Osteocyte (in vitro differentiated cells): ENCODE results near the gene TMEM63C. TPM values are rescaled to one million over a fixed set of nuclear protein-coding genes. Genes with fewer than 3 reads are reported as not detected.

Experiments
- DNase-seq: peaks from one replicate; pipeline ENCODE4 v3.0.0; 2021; ENCODE audit warnings: mixed read lengths; ENCODE audit not compliant: unreplicated experiment; ENCODE audit errors: extremely low spot score
- H3K27ac Mint-ChIP-seq: one replicate; pipeline ENCODE4 v1.8.0; 2021; ENCODE audit warnings: mild to moderate bottlenecking, mixed read lengths; ENCODE audit not compliant: unreplicated experiment
- H3K27me3 Mint-ChIP-seq: one replicate; pipeline ENCODE4 v1.8.0; 2021; ENCODE audit warnings: mixed read lengths; ENCODE audit not compliant: unreplicated experiment
- H3K36me3 Mint-ChIP-seq: one replicate; pipeline ENCODE4 v1.8.0; 2021; ENCODE audit warnings: mixed read lengths; ENCODE audit not compliant: unreplicated experiment
- H3K4me1 Mint-ChIP-seq: one replicate; pipeline ENCODE4 v1.8.0; 2021; ENCODE audit warnings: mixed read lengths; ENCODE audit not compliant: unreplicated experiment
- H3K4me3 Mint-ChIP-seq: one replicate; pipeline ENCODE4 v1.8.0; 2021; ENCODE audit warnings: mild to moderate bottlenecking, moderate library complexity, mixed read lengths; ENCODE audit not compliant: unreplicated experiment
- H3K9me3 Mint-ChIP-seq: one replicate; pipeline ENCODE4 v1.8.0; 2021; ENCODE audit warnings: mixed read lengths; ENCODE audit not compliant: unreplicated experiment
- CTCF ChIP-seq: fragments of 200-600 bp; sonication (generic); IDR thresholded peaks from 2 replicates; pipeline ENCODE4 v1.5.0; 2021; ENCODE audit warnings: antibody characterized with exemption, mild to moderate bottlenecking, moderate library complexity
- total RNA-seq: library from RNA; stranded (reverse); gene quantifications from 2 replicates; pipeline ENCODE4 v1.2.1, GENCODE V29; 2021

Gene TMEM63C
- total RNA-seq, 1 donor from 2014 or later = 0.11 TPM

DNA sequence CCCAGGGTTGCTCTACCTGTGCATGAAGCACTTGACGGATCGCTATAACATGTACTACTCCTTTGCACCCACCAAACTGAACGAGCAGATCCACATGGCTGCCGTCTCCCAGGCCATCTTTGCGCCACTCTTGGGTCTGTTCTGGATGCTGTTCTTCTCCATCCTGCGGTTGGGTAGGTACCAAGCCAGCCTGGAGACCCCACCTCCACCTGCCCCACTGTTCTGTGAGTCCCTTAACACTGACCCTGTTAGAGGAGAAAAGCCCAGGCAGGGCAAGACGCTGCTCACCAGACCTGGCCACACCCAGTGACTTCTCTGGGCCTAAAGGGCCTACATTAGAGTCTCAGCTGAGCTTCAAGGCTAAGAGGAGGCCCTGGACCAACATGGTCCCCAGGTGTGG is 67.7 kb downstream of the TMEM63C start:
- Mint-ChIP-seq H3K9me3 (no peaks in the 10 kb centered on the region), H3K4me3 (no peak overlapping the region), H3K27me3 (peaks cover 4% of the 10 kb centered on the region), H3K27ac (no peak overlapping the region), H3K4me1 (no peaks in the 10 kb centered on the region), H3K36me3 (no peaks in the 10 kb centered on the region)
- DNase-seq = no peak
- no peak for TF ChIP-seq CTCF

DNA sequence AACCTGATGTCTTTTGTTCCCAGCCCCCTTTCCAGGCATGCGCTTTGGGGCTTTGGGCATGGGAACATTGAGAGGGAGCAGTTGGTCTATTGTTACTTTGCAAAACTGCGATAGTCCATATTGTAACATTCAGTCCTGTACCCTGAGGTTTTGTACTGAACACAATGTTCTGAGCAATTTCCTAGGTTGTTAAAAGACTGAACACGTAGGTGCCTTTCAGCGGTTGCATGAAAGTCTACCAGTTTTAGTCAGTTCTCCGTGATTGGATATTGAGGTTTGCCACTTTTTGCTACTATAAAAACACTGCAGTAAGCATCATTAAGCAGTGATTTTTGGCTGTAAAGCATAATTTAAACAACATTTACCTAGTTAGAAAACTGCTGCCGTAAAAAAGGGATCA is 69.3 kb downstream of the TMEM63C start:
- DNase-seq = no peak
- Mint-ChIP-seq H3K36me3 (no peaks in the 10 kb centered on the region), H3K27me3 (peaks cover 3% of the 10 kb centered on the region), H3K4me3 (no peak overlapping the region), H3K27ac (no peak overlapping the region), H3K9me3 (no peaks in the 10 kb centered on the region), H3K4me1 (no peaks in the 10 kb centered on the region)
- no peak for TF ChIP-seq CTCF

- no peak for TF ChIP-seq CTCF
- H3K9me3 Mint-ChIP-seq = no peaks in the 10 kb centered on the region
- no peaks in the 10 kb centered on the region for H3K4me1 Mint-ChIP-seq
- no peak for DNase-seq
- H3K4me3 Mint-ChIP-seq = no peak overlapping the region
- no peak overlapping the region for H3K27ac Mint-ChIP-seq
- no peaks in the 10 kb centered on the region for H3K36me3 Mint-ChIP-seq
- H3K27me3 Mint-ChIP-seq = no peaks in the 10 kb centered on the region
Observed at GRCh38 chr14:77251870-77252269, 70.3 kb downstream of the TMEM63C start.

DNA sequence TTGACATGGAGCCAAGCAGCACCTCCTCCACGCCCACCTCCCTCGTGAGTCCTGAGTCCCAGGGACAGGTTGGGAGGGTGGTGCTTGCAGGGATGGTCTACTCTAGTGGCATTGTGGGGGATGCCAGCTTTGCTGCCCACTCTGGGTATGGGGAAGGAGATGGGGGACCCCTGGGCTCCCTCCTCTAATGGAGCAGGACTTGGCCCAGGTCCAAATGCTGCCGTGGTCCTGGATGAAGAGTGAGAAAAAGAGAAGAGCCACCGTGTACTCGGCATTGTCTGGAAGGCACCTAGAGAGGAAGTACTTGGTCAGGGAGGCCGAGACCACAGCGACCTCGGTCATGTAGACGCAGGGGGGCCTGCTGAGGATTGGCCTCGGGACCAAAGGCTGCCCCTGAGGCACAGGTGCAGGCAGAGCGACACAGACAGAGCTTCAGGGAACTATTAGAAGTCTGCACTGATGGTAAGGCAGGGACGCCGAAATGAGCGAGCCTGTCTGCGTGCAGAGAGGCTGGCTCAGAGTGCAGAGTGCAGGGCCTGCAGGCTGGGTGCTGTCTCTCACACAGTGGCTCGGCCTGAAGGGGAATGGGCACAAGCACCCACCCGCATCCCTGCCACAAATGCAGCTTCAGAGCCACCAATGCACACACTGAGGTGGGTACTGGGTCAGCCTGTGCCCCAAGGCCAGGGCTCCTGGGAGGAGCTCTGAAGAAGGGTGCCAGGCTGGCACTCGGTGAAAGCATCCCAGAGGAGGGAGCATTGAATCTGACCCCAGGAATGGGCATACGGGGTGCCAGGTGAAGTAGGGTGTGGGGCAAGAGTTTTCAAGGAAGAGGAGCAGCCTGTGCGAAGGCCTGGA is 72.0 kb downstream of the TMEM63C start:
- Mint-ChIP-seq H3K4me3 (no peak overlapping the region), H3K27me3 (no peaks in the 10 kb centered on the region), H3K4me1 (no peaks in the 10 kb centered on the region), H3K9me3 (no peaks in the 10 kb centered on the region), H3K27ac (no peak overlapping the region), H3K36me3 (no peaks in the 10 kb centered on the region)
- DNase-seq = no peak
- no peak for TF ChIP-seq CTCF

GRCh38 chr14:77256694-77257093 is 75.1 kb downstream of the TMEM63C start:
- Mint-ChIP-seq H3K36me3 (no peaks in the 10 kb centered on the region), H3K27ac (no peak overlapping the region), H3K4me3 (no peak overlapping the region), H3K9me3 (no peaks in the 10 kb centered on the region), H3K27me3 (peaks cover 5% of the 10 kb centered on the region), H3K4me1 (no peaks in the 10 kb centered on the region)
- DNase-seq = no peak
- TF ChIP-seq CTCF = no peak
